ENCODE results near the gene PPP5C. TPM values are rescaled to one million over a fixed set of nuclear protein-coding genes. Genes with fewer than 3 reads are reported as not detected.

The PPP5C gene
- total and polyA plus RNA-seq, 2 of the 13 experiments (the other 11 are each of a cell fraction or from before 2014, with no cell fraction given), result 41.6 to 67.9 TPM

DNA sequence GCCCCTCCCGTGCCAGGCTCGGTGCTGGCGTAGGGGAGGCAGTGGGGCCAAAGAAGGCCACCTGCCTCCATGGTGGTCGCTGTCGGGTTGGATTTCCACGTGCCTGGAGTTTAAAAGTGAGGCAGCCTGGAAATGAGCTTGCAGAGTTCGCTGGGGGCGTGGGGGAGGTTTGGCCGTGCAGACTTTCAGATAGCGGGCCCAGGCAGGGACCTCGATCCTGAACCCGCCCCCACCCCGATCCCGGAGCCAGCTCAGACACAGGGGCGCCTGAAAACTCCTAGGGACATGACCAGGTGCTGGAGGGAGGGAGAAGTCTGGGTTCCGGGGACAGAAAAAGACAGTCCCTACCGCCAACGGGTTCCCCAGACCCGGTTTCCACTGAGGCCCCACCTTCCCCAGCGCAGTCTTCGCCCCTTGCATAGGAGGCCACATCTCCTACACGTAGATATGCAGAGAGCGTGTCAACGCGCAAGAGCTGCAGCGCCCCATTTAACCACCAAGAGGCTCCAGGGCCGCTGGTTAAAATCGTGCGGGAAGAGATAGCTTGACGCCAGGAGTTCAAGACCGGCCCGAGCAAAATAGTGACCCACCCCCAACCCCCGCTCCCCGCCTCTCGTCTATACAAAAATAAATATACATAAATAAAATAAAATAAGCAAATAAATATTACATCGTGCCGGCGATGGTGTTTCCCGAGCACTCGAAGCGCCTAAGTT is 58.0 kb downstream of the PPP5C start (continued):
- TF ChIP-seq CHD4 (IDR thresholded peaks at IDR 0.05; ENCODE audit: borderline replicate concordance, low read length), result no peak
- TF ChIP-seq ELF4 (CRISPR knock-in tag; IDR thresholded peaks at IDR 0.05; ENCODE audit: borderline replicate concordance), result no peak
- TF ChIP-seq ZNF460 (CRISPR knock-in tag; IDR thresholded peaks at IDR 0.05; ENCODE audit: borderline replicate concordance), result no peak
- peak; percentile 62; the same call in 1 of the 2 replicates for TF ChIP-seq ZFY (CRISPR knock-in tag; IDR thresholded peaks at IDR 0.05)
- no peak for TF ChIP-seq SMC3 (IDR thresholded peaks at IDR 0.05; ENCODE audit: low read length)
- peak; percentile 71 for TF ChIP-seq HOXA3 (CRISPR knock-in tag; IDR thresholded peaks at IDR 0.05)
- TF ChIP-seq SP140L (CRISPR knock-in tag; IDR thresholded peaks at IDR 0.05; ENCODE audit: borderline replicate concordance), result no peak
- no peak for TF ChIP-seq ZNF17 (CRISPR knock-in tag; IDR thresholded peaks at IDR 0.05)
- TF ChIP-seq, protein P1, sequence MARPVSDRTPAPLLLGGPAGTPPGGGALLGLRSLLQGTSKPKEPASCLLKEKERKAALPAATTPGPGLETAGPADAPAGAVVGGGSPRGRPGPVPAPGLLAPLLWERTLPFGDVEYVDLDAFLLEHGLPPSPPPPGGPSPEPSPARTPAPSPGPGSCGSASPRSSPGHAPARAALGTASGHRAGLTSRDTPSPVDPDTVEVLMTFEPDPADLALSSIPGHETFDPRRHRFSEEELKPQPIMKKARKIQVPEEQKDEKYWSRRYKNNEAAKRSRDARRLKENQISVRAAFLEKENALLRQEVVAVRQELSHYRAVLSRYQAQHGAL (CRISPR knock-in tag; IDR thresholded peaks at IDR 0.05; ENCODE audit: not compliant biosample characterization), result no peak
- TF ChIP-seq TRIM24 (CRISPR knock-in tag; IDR thresholded peaks at IDR 0.05), result no peak
- TF ChIP-seq, protein P2, sequence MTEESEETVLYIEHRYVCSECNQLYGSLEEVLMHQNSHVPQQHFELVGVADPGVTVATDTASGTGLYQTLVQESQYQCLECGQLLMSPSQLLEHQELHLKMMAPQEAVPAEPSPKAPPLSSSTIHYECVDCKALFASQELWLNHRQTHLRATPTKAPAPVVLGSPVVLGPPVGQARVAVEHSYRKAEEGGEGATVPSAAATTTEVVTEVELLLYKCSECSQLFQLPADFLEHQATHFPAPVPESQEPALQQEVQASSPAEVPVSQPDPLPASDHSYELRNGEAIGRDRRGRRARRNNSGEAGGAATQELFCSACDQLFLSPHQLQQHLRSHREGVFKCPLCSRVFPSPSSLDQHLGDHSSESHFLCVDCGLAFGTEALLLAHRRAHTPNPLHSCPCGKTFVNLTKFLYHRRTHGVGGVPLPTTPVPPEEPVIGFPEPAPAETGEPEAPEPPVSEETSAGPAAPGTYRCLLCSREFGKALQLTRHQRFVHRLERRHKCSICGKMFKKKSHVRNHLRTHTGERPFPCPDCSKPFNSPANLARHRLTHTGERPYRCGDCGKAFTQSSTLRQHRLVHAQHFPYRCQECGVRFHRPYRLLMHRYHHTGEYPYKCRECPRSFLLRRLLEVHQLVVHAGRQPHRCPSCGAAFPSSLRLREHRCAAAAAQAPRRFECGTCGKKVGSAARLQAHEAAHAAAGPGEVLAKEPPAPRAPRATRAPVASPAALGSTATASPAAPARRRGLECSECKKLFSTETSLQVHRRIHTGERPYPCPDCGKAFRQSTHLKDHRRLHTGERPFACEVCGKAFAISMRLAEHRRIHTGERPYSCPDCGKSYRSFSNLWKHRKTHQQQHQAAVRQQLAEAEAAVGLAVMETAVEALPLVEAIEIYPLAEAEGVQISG (CRISPR knock-in tag; IDR thresholded peaks at IDR 0.05), result peak; percentile 60; the same call in 1 of the 2 replicates
- TF ChIP-seq BCL6 (CRISPR knock-in tag; IDR thresholded peaks at IDR 0.05), result no peak
- no peak for TF ChIP-seq AKAP8 (CRISPR knock-in tag; IDR thresholded peaks at IDR 0.05)
- TF ChIP-seq ZNF24 (IDR thresholded peaks at IDR 0.05), result no peak
- no peak for TF ChIP-seq ZNF619 (CRISPR knock-in tag; IDR thresholded peaks at IDR 0.05)
- no peak for TF ChIP-seq NR3C1 (CRISPR knock-in tag; IDR thresholded peaks at IDR 0.05)
- TF ChIP-seq ZBTB20 (CRISPR knock-in tag; IDR thresholded peaks at IDR 0.05; ENCODE audit: borderline replicate concordance, low read depth), result peak; percentile 11; the same call in 1 of the 2 replicates
- TF ChIP-seq MED8 (CRISPR knock-in tag; IDR thresholded peaks at IDR 0.05; ENCODE audit: insufficient replicate concordance), result peak; percentile 46
- TF ChIP-seq ZFP36L1 (CRISPR knock-in tag; IDR thresholded peaks at IDR 0.05), result 0 out of 2 replicates have a peak, but pooled peaks have one; percentile 27
- no peak for TF ChIP-seq ZNF225 (CRISPR knock-in tag; IDR thresholded peaks at IDR 0.05)
- TF ChIP-seq, protein P3, sequence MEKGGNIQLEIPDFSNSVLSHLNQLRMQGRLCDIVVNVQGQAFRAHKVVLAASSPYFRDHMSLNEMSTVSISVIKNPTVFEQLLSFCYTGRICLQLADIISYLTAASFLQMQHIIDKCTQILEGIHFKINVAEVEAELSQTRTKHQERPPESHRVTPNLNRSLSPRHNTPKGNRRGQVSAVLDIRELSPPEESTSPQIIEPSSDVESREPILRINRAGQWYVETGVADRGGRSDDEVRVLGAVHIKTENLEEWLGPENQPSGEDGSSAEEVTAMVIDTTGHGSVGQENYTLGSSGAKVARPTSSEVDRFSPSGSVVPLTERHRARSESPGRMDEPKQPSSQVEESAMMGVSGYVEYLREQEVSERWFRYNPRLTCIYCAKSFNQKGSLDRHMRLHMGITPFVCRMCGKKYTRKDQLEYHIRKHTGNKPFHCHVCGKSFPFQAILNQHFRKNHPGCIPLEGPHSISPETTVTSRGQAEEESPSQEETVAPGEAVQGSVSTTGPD (CRISPR knock-in tag; IDR thresholded peaks at IDR 0.05), result 0 out of 2 replicates have a peak, but pooled peaks have one; percentile 71
- no peak for TF ChIP-seq FIP1L1 (IDR thresholded peaks at IDR 0.05; ENCODE audit: borderline replicate concordance, insufficient read depth, low read depth, low read length)
- TF ChIP-seq NRL (CRISPR knock-in tag; IDR thresholded peaks at IDR 0.05; ENCODE audit: borderline replicate concordance), result no peak
- peak; percentile 35 for TF ChIP-seq ZEB1 (IDR thresholded peaks at IDR 0.05; ENCODE audit: insufficient replicate concordance, low read depth)
- no peak for TF ChIP-seq ZNF264 (CRISPR knock-in tag; IDR thresholded peaks at IDR 0.05)
